ENCODE measurements around the gene SSMEM1.

The SSMEM1 gene

GRCh38 chr7:130262448-130262847 lies 54.8 kb downstream of the SSMEM1 start:
- H3K4me3 ChIP-seq (ENCODE audit: low read length): no peak overlapping the region
- no peaks in the 10 kb centered on the region for H3K27me3 ChIP-seq (ENCODE audit: control insufficient read depth, insufficient read depth, low read length)
- H3K36me3 ChIP-seq (ENCODE audit: control insufficient read depth, insufficient read depth, low read length): no peaks in the 10 kb centered on the region
- H3K9me3 ChIP-seq (ENCODE audit: control insufficient read depth, low read length): no peaks in the 10 kb centered on the region
- no peaks in the 10 kb centered on the region for H3K4me1 ChIP-seq (ENCODE audit: control insufficient read depth, insufficient read depth, low read length)
- H3K9ac ChIP-seq (ENCODE audit: low read length): no peak overlapping the region

GRCh38 chr7:130263130-130263529 lies 55.5 kb downstream of the SSMEM1 start:
- H3K9me3 ChIP-seq (ENCODE audit: control insufficient read depth, low read length): no peaks in the 10 kb centered on the region
- no peaks in the 10 kb centered on the region for H3K36me3 ChIP-seq (ENCODE audit: control insufficient read depth, insufficient read depth, low read length)
- H3K4me3 ChIP-seq (ENCODE audit: low read length): no peak overlapping the region
- no peaks in the 10 kb centered on the region for H3K27me3 ChIP-seq (ENCODE audit: control insufficient read depth, insufficient read depth, low read length)
- H3K9ac ChIP-seq (ENCODE audit: low read length): no peak overlapping the region
- no peaks in the 10 kb centered on the region for H3K4me1 ChIP-seq (ENCODE audit: control insufficient read depth, insufficient read depth, low read length)

Data from mucosa of stomach (tissue), 1 donor.